PC-9 (cell line): ENCODE results near the gene SARNP. TPM values are rescaled to one million over a fixed set of nuclear protein-coding genes. Genes with fewer than 3 reads are reported as not detected.

ENCODE experiments used
- BruUV-seq: library from RNA; stranded (reverse); fragments of 400-500 nt; replicated peaks from 2 replicates; lab custom pipeline; 2021; lab: Mats Ljungman, UMichigan
- CTCF ChIA-PET: fragments of 300-600 bp; sonication (Branson Sonifier 250); formaldehyde crosslinking; loops from one replicate; lab custom pipeline; 2022; ENCODE audit warnings: antibody characterized with exemption; lab: Charles Lee
- POLR2A ChIA-PET: fragments of 300-600 bp; sonication (Branson Sonifier 250); formaldehyde crosslinking; loops from one replicate; lab custom pipeline; 2022; ENCODE audit warnings: antibody characterized with exemption; ENCODE audit not compliant: unreplicated experiment; lab: Charles Lee
- DNase-seq, 2 experiments: peaks; one replicate each; pipeline versions ENCODE4 v3.0.0 to v3.0.0-alpha.2; 2015 to 2022; ENCODE audit warnings: mixed read lengths in 1 of 2
- H2AFZ ChIP-seq: fragments of 200-600 bp; sonication (generic); 2 replicates; pipeline ENCODE4 v1.8.1; 2017; ENCODE audit warnings: antibody characterized with exemption
- H3F3A ChIP-seq: fragments of 200-600 bp; sonication (generic); 2 replicates; pipeline ENCODE4 v1.8.1; 2017; ENCODE audit warnings: antibody characterized with exemption, mild to moderate bottlenecking, low read depth; ENCODE audit not compliant: insufficient read depth
- H3K27ac ChIP-seq: fragments of 200-600 bp; sonication (generic); 2 replicates; pipeline ENCODE4 v1.6.1; 2016; ENCODE audit warnings: mixed run types
- H3K27me3 ChIP-seq: fragments of 200-600 bp; sonication (generic); 2 replicates; pipeline ENCODE4 v1.6.1; 2016; ENCODE audit warnings: low read depth, mixed run types; ENCODE audit not compliant: insufficient read depth
- H3K36me3 ChIP-seq: fragments of 200-600 bp; sonication (generic); 2 replicates; pipeline ENCODE4 v1.6.1; 2016; ENCODE audit warnings: low read depth, mixed run types
- H3K4me1 ChIP-seq: fragments of 200-600 bp; sonication (generic); replicated peaks from 2 replicates; pipeline ENCODE4 v1.6.1; 2016; ENCODE audit warnings: mixed run types; ENCODE audit not compliant: insufficient read depth
- H3K4me2 ChIP-seq: fragments of 200-600 bp; sonication (generic); 2 replicates; pipeline ENCODE4 v1.6.1; 2017; ENCODE audit warnings: mixed run types
- H3K4me3 ChIP-seq: fragments of 200-600 bp; sonication (generic); 2 replicates; pipeline ENCODE4 v1.6.1; 2016; ENCODE audit warnings: mixed run types
- H3K79me2 ChIP-seq: fragments of 200-600 bp; sonication (generic); 2 replicates; pipeline ENCODE4 v1.6.1; 2017; ENCODE audit warnings: low read depth, mixed run types
- H3K9me2 ChIP-seq: fragments of 200-600 bp; sonication (generic); 2 replicates; pipeline ENCODE4 v1.8.1; 2017; ENCODE audit warnings: mild to moderate bottlenecking; ENCODE audit not compliant: insufficient read depth
- H3K9me3 ChIP-seq: fragments of 200-600 bp; sonication (generic); 2 replicates; pipeline ENCODE4 v1.8.1; 2016; ENCODE audit warnings: low read depth; ENCODE audit not compliant: insufficient read depth
- H4K20me1 ChIP-seq: fragments of 200-600 bp; sonication (generic); 2 replicates; pipeline ENCODE4 v1.8.1; 2017; ENCODE audit not compliant: insufficient read depth
- EZH2 ChIP-seq: fragments of 200-600 bp; sonication (generic); IDR thresholded peaks from 2 replicates; pipeline ENCODE4 v1.8.0; 2017; ENCODE audit warnings: antibody characterized with exemption, low read depth
- intact Hi-C: fragments of 100-400 bp; cut with micrococcal nuclease; formaldehyde crosslinking; loops from one replicate; pipeline ENCODE4 v1.10.0; 2022; ENCODE audit not compliant: unreplicated experiment
- total RNA-seq: library from RNA; stranded (reverse); gene quantifications from 2 replicates; pipeline ENCODE4 v1.2.3, GENCODE V29; 2021
- TF ChIP-seq, protein P1 (sequence below): fragments of 200-600 bp; sonication (generic); conservative IDR thresholded peaks from 2 replicates; pipeline ENCODE4 v1.6.1; 2017; ENCODE audit warnings: mixed run types, antibody characterized with exemption, mild to moderate bottlenecking, moderate library complexity

Gene SARNP
- total RNA-seq, 1 experiment from 2014 or later: 74.8 TPM

DNA sequence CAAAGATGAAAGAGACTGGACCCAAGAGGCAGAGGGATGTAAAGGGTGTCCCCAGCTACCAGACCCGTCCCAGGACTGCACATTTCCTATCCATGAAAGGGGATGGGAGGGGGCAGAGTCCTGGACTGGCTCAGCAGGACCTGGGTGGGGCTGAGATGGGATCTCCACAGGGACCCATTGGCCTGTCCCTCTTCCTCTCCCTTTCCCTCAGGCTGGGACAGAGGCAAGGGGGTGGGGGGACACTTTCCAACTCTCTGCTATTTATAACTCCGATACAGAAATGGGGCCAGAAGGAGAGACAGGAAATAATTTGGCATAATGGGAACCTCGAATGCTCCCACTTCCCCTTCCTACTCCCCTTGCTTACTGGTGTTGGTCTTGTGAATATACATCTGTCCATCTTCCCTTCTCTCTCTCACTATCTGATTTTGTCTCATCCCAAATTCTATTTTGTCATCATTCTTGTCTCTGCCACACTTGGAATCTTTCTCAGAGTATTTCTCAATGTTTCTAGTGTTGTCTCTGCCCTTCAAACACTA is 108.8 kb downstream of the SARNP start:
- ChIA-PET POLR2A (no interaction called here), CTCF (no interaction called here)
- Histone ChIP-seq H3K4me1 (no peaks in the 10 kb centered on the region), H3K36me3 (no peaks in the 10 kb centered on the region), H3K9me2 (no peaks in the 10 kb centered on the region), H3K4me3 (no peak overlapping the region), H2AFZ (no peak overlapping the region), H3K79me2 (no peaks in the 10 kb centered on the region), H3F3A (peaks cover 5% of the 10 kb centered on the region; the same call in 1 of the 2 replicates), H3K4me2 (no peak overlapping the region), H3K27ac (no peak overlapping the region), H3K9me3 (no peaks in the 10 kb centered on the region), H3K27me3 (peaks cover 75% of the 10 kb centered on the region), H4K20me1 (no peaks in the 10 kb centered on the region)
- intact Hi-C loops: no loop called here
- no peak for TF ChIP-seq EZH2
- TF ChIP-seq, protein P1, sequence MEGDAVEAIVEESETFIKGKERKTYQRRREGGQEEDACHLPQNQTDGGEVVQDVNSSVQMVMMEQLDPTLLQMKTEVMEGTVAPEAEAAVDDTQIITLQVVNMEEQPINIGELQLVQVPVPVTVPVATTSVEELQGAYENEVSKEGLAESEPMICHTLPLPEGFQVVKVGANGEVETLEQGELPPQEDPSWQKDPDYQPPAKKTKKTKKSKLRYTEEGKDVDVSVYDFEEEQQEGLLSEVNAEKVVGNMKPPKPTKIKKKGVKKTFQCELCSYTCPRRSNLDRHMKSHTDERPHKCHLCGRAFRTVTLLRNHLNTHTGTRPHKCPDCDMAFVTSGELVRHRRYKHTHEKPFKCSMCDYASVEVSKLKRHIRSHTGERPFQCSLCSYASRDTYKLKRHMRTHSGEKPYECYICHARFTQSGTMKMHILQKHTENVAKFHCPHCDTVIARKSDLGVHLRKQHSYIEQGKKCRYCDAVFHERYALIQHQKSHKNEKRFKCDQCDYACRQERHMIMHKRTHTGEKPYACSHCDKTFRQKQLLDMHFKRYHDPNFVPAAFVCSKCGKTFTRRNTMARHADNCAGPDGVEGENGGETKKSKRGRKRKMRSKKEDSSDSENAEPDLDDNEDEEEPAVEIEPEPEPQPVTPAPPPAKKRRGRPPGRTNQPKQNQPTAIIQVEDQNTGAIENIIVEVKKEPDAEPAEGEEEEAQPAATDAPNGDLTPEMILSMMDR: no peak
- no peak for DNase-seq
- BruUV-seq: no TSS peak

DNA sequence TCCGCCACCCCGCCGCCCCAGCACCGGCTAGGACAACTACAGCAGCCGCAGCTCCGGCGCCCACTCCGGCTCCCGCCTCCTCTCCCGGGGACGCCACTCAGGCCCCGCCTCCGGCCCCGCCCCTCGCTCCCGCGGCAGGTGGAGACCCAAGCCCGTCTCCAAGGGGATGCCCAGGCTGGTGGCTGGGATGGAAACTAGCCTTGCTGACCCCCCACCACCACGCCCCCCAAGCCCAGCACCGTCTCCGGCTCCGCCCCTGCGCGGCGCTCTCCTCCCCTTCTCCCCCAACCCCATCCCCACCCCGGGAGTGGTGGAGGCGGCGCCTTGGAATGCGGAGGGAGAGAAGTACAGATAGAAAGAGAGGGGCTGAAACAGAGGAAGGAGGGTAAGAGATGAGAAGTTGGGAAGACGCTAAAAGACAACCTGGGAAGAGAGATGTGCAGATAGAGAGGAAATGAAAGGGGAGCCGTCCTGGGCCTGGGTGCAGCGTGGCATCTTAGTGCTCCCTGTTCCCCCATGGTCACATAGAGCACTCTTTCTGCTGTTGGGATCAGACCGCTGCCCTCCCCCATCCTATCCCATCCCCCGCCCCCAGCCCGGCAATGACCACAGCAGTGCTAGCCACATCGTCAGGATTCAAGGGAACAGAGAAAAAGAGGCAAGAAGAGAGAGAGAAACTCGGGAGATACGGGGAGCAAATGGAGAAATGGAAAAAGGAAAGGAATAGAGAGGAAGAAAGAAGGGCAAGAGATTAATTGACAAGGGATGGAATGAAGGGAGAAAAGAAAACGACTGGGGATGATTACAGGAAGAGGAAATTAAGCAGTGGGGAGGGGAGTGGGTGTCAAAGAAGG is 109.5 kb downstream of the SARNP start, which contains the start of gene ITGA7:
ITGA7 (minus strand) TSS at position 64 of the 854 bp plus-strand sequence. CDS start 222 bp downstream, outside the sequence.
- intact Hi-C loops: no loop called here
- Histone ChIP-seq H3K79me2 (no peaks in the 10 kb centered on the region), H3K4me1 (no peaks in the 10 kb centered on the region), H3K9me2 (no peaks in the 10 kb centered on the region), H2AFZ (no peak within 1 kb of the TSS), H3K4me3 (peak within 1 kb of the TSS; percentile 18; the same call in 1 of the 2 replicates), H3K36me3 (no peaks in the 10 kb centered on the region), H3K4me2 (peak within 1 kb of the TSS; percentile 40; the same call in 1 of the 2 replicates), H3F3A (no peaks in the 10 kb centered on the region), H3K27me3 (peaks cover 81% of the 10 kb centered on the region), H3K27ac (no peak within 1 kb of the TSS), H3K9me3 (no peaks in the 10 kb centered on the region), H4K20me1 (no peaks in the 10 kb centered on the region)
- peak in 1 of 2 experiments; percentile 40 for DNase-seq
- TF ChIP-seq, protein P1: no peak
- no peak for TF ChIP-seq EZH2
- no TSS peak for BruUV-seq
- CTCF ChIA-PET: interaction anchor here (0.7 kb wide), 1 partner anchor 44 kb away, joined by 4 read pairs; no protein-coding TSS in a partner anchor
- POLR2A ChIA-PET: no interaction called here

Other genes starting within 250 kb of the SARNP start
- not detected in 2 replicates for gene OR2AP1, start 245.3 kb downstream of the SARNP start, total RNA-seq
- gene OR10P1, start 180.8 kb downstream of the SARNP start, total RNA-seq: not detected in 2 replicates
- 2.7 and 3.1 TPM in 2 replicates for gene ITGA7, start 109.8 kb downstream of the SARNP start, total RNA-seq
- gene BLOC1S1, start 101.7 kb downstream of the SARNP start, total RNA-seq: 81.1 and 101 TPM in 2 replicates
- 8.1 and 12.6 TPM in 2 replicates for gene RDH5, start 97.3 kb downstream of the SARNP start, total RNA-seq
- gene CD63, start 88.7 kb downstream of the SARNP start, total RNA-seq: 434 and 536 TPM in 2 replicates
- 7.5 and 9.4 TPM in 2 replicates for gene GDF11, start 74.6 kb downstream of the SARNP start, total RNA-seq
- 22.5 and 22.9 TPM in 2 replicates for gene ORMDL2, start 317 bp upstream of the SARNP start, total RNA-seq
- 27.6 and 31.1 TPM in 2 replicates for gene DNAJC14, start 11.9 kb upstream of the SARNP start, total RNA-seq
- gene MMP19, start 25.2 kb upstream of the SARNP start, total RNA-seq: 0.60 and 0.83 TPM in 2 replicates
- 45.4 and 54.0 TPM in 2 replicates for gene PYM1, start 110.2 kb upstream of the SARNP start, total RNA-seq
- 86.6 and 91.0 TPM in 2 replicates for gene DGKA, start 113.4 kb upstream of the SARNP start, total RNA-seq
- gene PMEL, start 148.3 kb upstream of the SARNP start, total RNA-seq: 8.7 and 12.6 TPM in 2 replicates
- gene CDK2, start 149.1 kb upstream of the SARNP start, total RNA-seq: 93.8 and 99.4 TPM in 2 replicates
- gene RAB5B, start 156.4 kb upstream of the SARNP start, total RNA-seq: 98.6 and 122 TPM in 2 replicates
- 20.4 and 22.7 TPM in 2 replicates for gene SUOX, start 179.6 kb upstream of the SARNP start, total RNA-seq
- 7.4 and 9.6 TPM in 2 replicates for gene IKZF4, start 203.3 kb upstream of the SARNP start, total RNA-seq
- 25.2 and 43.3 TPM in 2 replicates for gene RPS26, start 224.2 kb upstream of the SARNP start, total RNA-seq